WERI-Rb-1 (cell line): ENCODE data around the gene AHRR.
A peak's percentile ranks its signal among the peaks of the same experiment; 100 is the strongest.

Experiments used
- DNase-seq: peaks from one replicate; pipeline ENCODE4 v3.0.0-alpha.2; 2020
- H3K27ac ChIP-seq: fragments of 250-450 bp; sonication (Bioruptor Pico); 2 replicates; pipeline ENCODE4 v1.5.1; 2020; ENCODE audit warnings: mild to moderate bottlenecking, moderate library complexity
- H3K27me3 ChIP-seq: fragments of 250-450 bp; sonication (Bioruptor Pico); 2 replicates; pipeline ENCODE4 v1.5.1; 2021; ENCODE audit warnings: mild to moderate bottlenecking, low read depth, moderate library complexity; ENCODE audit not compliant: insufficient read depth, severe bottlenecking
- H3K36me3 ChIP-seq: fragments of 250-450 bp; sonication (Bioruptor Pico); 2 replicates; pipeline ENCODE4 v1.5.1; 2020; ENCODE audit warnings: mild to moderate bottlenecking, moderate library complexity
- H3K4me3 ChIP-seq: 2 replicates; pipeline ENCODE4 v1.5.1; 2011; ENCODE audit warnings: low read depth, mild to moderate bottlenecking, control low read depth, low read length
- H3K9me3 ChIP-seq: fragments of 250-450 bp; sonication (Bioruptor Pico); 2 replicates; pipeline ENCODE4 v1.5.1; 2021; ENCODE audit warnings: mild to moderate bottlenecking, moderate library complexity; ENCODE audit not compliant: severe bottlenecking
- TF ChIP-seq, protein P1 (sequence below): IDR thresholded peaks from 2 replicates; pipeline ENCODE4 v1.5.1; 2011; ENCODE audit warnings: low read depth, mild to moderate bottlenecking, control low read depth, inconsistent platforms, low read length

Gene AHRR

DNA sequence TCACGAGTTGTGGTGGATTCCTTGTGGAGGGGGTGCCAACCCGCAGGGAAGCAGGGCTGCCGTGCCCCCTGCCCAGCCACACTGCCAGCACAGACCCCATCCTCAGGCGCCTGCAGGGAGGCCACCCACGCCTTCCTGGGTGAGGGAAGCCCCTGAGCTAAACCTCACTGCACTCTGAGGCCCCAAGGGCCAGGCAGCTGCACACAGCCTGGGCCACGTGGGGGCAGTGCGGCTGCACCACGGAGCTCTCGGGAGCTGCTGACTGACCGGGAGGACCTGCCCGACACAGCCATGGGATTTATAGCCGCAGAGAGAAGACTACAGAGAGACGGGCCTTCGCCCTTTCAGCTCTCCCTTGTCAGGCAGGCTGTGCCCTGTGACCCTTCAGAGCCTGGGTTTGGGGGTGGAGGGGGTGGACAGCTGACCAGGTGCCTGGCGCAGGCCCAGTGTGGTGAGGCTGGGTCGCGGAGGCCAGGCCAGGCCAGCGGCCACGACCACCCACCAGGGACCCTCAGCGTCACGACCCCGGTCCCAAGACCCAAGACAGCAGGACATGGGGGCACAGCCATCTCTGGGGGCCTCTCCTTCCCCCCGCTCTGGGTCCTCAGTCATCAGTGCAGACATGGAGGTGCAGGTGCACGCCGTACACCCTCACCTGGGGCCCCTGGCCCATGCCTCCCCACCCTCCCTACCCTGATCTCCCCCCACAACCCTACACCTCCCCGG lies 4.3 kb upstream of the AHRR start:
- H3K9me3 ChIP-seq: no peaks in the 10 kb centered on the region
- no peak overlapping the region for H3K4me3 ChIP-seq
- H3K36me3 ChIP-seq: peaks cover 12% of the 10 kb centered on the region
- H3K27me3 ChIP-seq: peaks cover 38% of the 10 kb centered on the region
- TF ChIP-seq, protein P1, sequence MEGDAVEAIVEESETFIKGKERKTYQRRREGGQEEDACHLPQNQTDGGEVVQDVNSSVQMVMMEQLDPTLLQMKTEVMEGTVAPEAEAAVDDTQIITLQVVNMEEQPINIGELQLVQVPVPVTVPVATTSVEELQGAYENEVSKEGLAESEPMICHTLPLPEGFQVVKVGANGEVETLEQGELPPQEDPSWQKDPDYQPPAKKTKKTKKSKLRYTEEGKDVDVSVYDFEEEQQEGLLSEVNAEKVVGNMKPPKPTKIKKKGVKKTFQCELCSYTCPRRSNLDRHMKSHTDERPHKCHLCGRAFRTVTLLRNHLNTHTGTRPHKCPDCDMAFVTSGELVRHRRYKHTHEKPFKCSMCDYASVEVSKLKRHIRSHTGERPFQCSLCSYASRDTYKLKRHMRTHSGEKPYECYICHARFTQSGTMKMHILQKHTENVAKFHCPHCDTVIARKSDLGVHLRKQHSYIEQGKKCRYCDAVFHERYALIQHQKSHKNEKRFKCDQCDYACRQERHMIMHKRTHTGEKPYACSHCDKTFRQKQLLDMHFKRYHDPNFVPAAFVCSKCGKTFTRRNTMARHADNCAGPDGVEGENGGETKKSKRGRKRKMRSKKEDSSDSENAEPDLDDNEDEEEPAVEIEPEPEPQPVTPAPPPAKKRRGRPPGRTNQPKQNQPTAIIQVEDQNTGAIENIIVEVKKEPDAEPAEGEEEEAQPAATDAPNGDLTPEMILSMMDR: peak; percentile 98
- H3K27ac ChIP-seq: peak overlapping the region; percentile 35; the same call in 1 of the 2 replicates
- DNase-seq: peak; percentile 90

GRCh38 chr5:318341-318897 lies 3.1 kb upstream of the AHRR start:
- Histone ChIP-seq H3K27me3 (peaks cover 50% of the 10 kb centered on the region), H3K27ac (no peak overlapping the region), H3K4me3 (no peak overlapping the region), H3K9me3 (no peaks in the 10 kb centered on the region), H3K36me3 (peaks cover 7% of the 10 kb centered on the region)
- TF ChIP-seq, protein P1: peak; percentile 51
- no peak for DNase-seq

- peaks cover 7% of the 10 kb centered on the region for H3K36me3 ChIP-seq
- peaks cover 51% of the 10 kb centered on the region for H3K27me3 ChIP-seq
- H3K4me3 ChIP-seq: no peak overlapping the region
- no peak for DNase-seq
- H3K9me3 ChIP-seq: peaks cover 4% of the 10 kb centered on the region
- no peak overlapping the region for H3K27ac ChIP-seq
- TF ChIP-seq, protein P1: no peak
Measured at GRCh38 chr5:318931-319601, 2.4 kb upstream of the AHRR start.

DNA sequence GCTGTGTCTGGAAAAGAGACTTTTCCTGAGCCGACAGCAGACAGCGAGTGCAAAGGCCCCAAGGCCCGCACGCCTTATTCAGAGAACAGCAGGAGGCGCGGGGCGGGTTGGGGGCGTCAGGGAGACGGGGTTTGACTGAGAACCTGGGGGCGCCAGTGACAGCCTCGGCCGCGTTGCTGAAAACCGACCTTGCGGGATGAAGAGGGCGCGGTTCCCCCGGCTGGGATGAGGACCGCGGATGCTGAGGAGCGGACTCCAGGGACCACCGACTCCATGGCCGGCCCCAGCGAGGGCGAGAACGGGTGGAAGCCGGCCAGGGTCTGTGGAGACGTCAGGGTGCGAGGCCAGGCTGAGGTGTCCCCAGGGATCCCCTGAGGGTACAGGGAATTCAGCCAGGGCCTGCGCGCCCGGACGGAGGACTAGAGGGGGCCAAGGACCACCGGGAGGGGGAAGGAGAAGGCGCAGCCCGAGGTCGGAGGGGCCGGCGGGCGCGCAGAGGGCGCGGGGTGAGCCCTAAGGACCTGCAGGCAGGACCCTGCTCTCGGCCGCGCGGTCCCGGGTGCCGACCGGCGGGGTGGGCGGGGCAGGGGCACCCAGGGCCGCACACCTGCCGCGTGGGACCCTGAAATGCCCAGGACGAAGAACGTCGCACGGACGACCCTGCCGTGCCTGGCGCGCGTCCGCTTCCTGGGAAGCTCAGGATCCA lies 837 bp upstream of the AHRR start:
- Histone ChIP-seq H3K4me3 (peak overlapping the region; percentile 57), H3K9me3 (peaks cover 4% of the 10 kb centered on the region), H3K27ac (no peak overlapping the region), H3K27me3 (peaks cover 51% of the 10 kb centered on the region), H3K36me3 (no peaks in the 10 kb centered on the region; the same call in 1 of the 2 replicates)
- no peak for DNase-seq
- TF ChIP-seq, protein P1: no peak

DNA sequence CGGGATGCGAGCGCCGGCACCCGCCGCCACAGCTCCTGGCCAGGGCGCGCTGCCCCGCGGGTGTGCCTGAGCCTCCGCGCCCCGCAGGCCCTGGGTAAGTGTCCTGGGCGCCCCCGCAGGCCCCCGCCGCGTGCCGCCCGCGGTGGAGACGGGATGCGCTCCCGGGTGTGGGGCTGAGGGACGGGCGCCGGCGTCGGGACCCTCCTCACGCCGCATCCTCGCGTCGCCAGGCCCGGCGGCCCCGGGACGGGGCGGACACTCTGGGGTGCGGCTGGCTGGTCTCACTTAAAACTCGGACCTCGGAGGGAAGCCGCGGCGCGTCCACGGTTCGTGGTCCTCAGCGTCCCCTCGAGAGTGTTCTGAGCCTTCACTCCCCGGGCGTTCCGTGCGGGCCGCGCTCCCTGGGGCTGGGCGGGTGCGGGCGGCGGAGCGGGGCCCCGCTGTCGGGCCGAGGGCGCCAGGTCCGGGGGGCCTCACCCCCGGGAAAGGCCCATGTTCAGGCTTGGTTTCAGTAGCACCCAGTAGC lies 275 bp downstream of the AHRR start:
- H3K9me3 ChIP-seq: peaks cover 4% of the 10 kb centered on the region
- H3K27ac ChIP-seq: no peak overlapping the region
- H3K27me3 ChIP-seq: peaks cover 51% of the 10 kb centered on the region
- TF ChIP-seq, protein P1: no peak
- H3K4me3 ChIP-seq: no peak overlapping the region; the same call in 1 of the 2 replicates
- no peak for DNase-seq
- no peaks in the 10 kb centered on the region; the same call in 1 of the 2 replicates for H3K36me3 ChIP-seq
